SK-N-SH treated with all-trans-retinoic acid at 6 μM for 48 hours (cell line): ENCODE results near the gene RBFA.

Source experiments
- ATAC-seq: fragments of 200-7000 bp; cut with Tn5 transposase; 3 replicates; pipeline ENCODE4 v1.9.1; 2020; ENCODE audit warnings: mild to moderate bottlenecking, moderate library complexity
- BACH2 ChIP-seq: fragments of 250-450 bp; sonication (Bioruptor Pico); IDR thresholded peaks from 2 replicates; pipeline ENCODE4 v1.9.0; 2021; ENCODE audit warnings: mild to moderate bottlenecking, borderline replicate concordance
- CSDC2 ChIP-seq: fragments of 250-450 bp; sonication (Bioruptor Pico); IDR thresholded peaks from 2 replicates; pipeline ENCODE4 v1.5.0; 2020; ENCODE audit warnings: mild to moderate bottlenecking, moderate library complexity
- ESRRG ChIP-seq: fragments of 250-450 bp; sonication (Bioruptor Pico); IDR thresholded peaks from 2 replicates; pipeline ENCODE4 v1.6.1; 2021; ENCODE audit warnings: mild to moderate bottlenecking
- GLIS3 ChIP-seq: fragments of 250-450 bp; sonication (Bioruptor Pico); IDR thresholded peaks from 2 replicates; pipeline ENCODE4 v1.5.0; 2020; ENCODE audit warnings: mild to moderate bottlenecking, moderate library complexity
- OSR1 ChIP-seq: fragments of 250-450 bp; sonication (Bioruptor Pico); IDR thresholded peaks from 2 replicates; pipeline ENCODE4 v1.8.0; 2022; ENCODE audit warnings: moderate library complexity, mild to moderate bottlenecking, inconsistent platforms
- POU6F1 ChIP-seq: fragments of 250-450 bp; sonication (Bioruptor Pico); IDR thresholded peaks from 2 replicates; pipeline ENCODE4 v1.8.0; 2021; ENCODE audit warnings: low read depth, mild to moderate bottlenecking, moderate library complexity, borderline replicate concordance
- PPARA ChIP-seq: fragments of 250-450 bp; sonication (Bioruptor Pico); IDR thresholded peaks from 2 replicates; pipeline ENCODE4 v1.5.0; 2020; ENCODE audit warnings: mild to moderate bottlenecking, borderline replicate concordance
- RARB ChIP-seq: fragments of 250-450 bp; sonication (Bioruptor Pico); IDR thresholded peaks from 2 replicates; pipeline ENCODE4 v1.8.0; 2021; ENCODE audit warnings: mild to moderate bottlenecking, moderate library complexity
- SNAI2 ChIP-seq: fragments of 250-450 bp; sonication (Bioruptor Pico); IDR thresholded peaks from 2 replicates; pipeline ENCODE4 v1.5.0; 2020; ENCODE audit warnings: mild to moderate bottlenecking, moderate library complexity
- TCF4 ChIP-seq: fragments of 250-450 bp; sonication (Bioruptor Pico); IDR thresholded peaks from 2 replicates; pipeline ENCODE4 v1.8.0; 2021; ENCODE audit warnings: mild to moderate bottlenecking, moderate library complexity, borderline replicate concordance
- TOX ChIP-seq: fragments of 250-450 bp; sonication (Bioruptor Pico); IDR thresholded peaks from 2 replicates; pipeline ENCODE4 v1.8.0; 2021; ENCODE audit warnings: mild to moderate bottlenecking, moderate library complexity, borderline replicate concordance
- ZC3H10 ChIP-seq: fragments of 250-450 bp; sonication (Bioruptor Pico); IDR thresholded peaks from 2 replicates; pipeline ENCODE4 v1.5.1; 2021; ENCODE audit warnings: mild to moderate bottlenecking, moderate library complexity
- ZFP3 ChIP-seq: fragments of 250-450 bp; sonication (Bioruptor Pico); IDR thresholded peaks from 2 replicates; pipeline ENCODE4 v1.5.0; 2020; ENCODE audit warnings: mild to moderate bottlenecking, moderate library complexity
- ZFP30 ChIP-seq: fragments of 450-650 bp; formaldehyde crosslinking; IDR thresholded peaks from 2 replicates; pipeline ENCODE4 v1.5.0; 2022; ENCODE audit warnings: mild to moderate bottlenecking, moderate library complexity
- ZNF565 ChIP-seq: fragments of 450-650 bp; formaldehyde crosslinking; conservative IDR thresholded peaks from 2 replicates; pipeline ENCODE4 v1.5.0; 2020; ENCODE audit warnings: low read depth, mild to moderate bottlenecking, moderate library complexity
- ZNF70 ChIP-seq: fragments of 450-650 bp; formaldehyde crosslinking; IDR thresholded peaks from 2 replicates; pipeline ENCODE4 v1.5.0; 2020; ENCODE audit warnings: mild to moderate bottlenecking, moderate library complexity
- TF ChIP-seq, protein P1 (sequence below): fragments of 250-450 bp; sonication (Bioruptor Pico); IDR thresholded peaks from 2 replicates; pipeline ENCODE4 v1.5.1; 2020; ENCODE audit warnings: low read depth, mild to moderate bottlenecking, moderate library complexity
- TF ChIP-seq, protein P2 (sequence below): fragments of 250-450 bp; sonication (Bioruptor Pico); IDR thresholded peaks from 2 replicates; pipeline ENCODE4 v1.8.0; 2020; ENCODE audit warnings: mild to moderate bottlenecking, moderate library complexity, borderline replicate concordance
- TF ChIP-seq, protein P3 (sequence below): fragments of 250-450 bp; sonication (Bioruptor Pico); IDR thresholded peaks from 2 replicates; pipeline ENCODE4 v1.5.1; 2021; ENCODE audit warnings: mild to moderate bottlenecking, moderate library complexity
- TF ChIP-seq, protein P4 (sequence below): fragments of 250-450 bp; sonication (Bioruptor Pico); IDR thresholded peaks from 2 replicates; pipeline ENCODE4 v1.5.0; 2020; ENCODE audit warnings: mild to moderate bottlenecking, moderate library complexity

RBFA gene

GRCh38 chr18:80037869-80038630 lies 3.8 kb downstream of the RBFA start (continued):
- TF ChIP-seq POU6F1 (no peak), RARB (CRISPR knock-in tag) (no peak), ZNF565 (CRISPR knock-in tag) (no peak), ESRRG (CRISPR knock-in tag) (no peak)
- TF ChIP-seq, protein P1, sequence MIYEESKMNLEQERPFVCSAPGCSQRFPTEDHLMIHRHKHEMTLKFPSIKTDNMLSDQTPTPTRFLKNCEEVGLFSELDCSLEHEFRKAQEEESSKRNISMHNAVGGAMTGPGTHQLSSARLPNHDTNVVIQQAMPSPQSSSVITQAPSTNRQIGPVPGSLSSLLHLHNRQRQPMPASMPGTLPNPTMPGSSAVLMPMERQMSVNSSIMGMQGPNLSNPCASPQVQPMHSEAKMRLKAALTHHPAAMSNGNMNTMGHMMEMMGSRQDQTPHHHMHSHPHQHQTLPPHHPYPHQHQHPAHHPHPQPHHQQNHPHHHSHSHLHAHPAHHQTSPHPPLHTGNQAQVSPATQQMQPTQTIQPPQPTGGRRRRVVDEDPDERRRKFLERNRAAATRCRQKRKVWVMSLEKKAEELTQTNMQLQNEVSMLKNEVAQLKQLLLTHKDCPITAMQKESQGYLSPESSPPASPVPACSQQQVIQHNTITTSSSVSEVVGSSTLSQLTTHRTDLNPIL (CRISPR knock-in tag): no peak

- no peak for ATAC-seq
- TF ChIP-seq ZNF70 (CRISPR knock-in tag) (no peak), ZFP30 (CRISPR knock-in tag) (no peak), OSR1 (CRISPR knock-in tag) (no peak), ZNF565 (CRISPR knock-in tag) (no peak), TCF4 (CRISPR knock-in tag) (no peak), PPARA (no peak), ZFP3 (CRISPR knock-in tag) (no peak), SNAI2 (CRISPR knock-in tag) (no peak), TOX (CRISPR knock-in tag) (no peak), ZC3H10 (CRISPR knock-in tag) (no peak), RARB (CRISPR knock-in tag) (no peak), BACH2 (CRISPR knock-in tag) (no peak), GLIS3 (CRISPR knock-in tag) (no peak), ESRRG (CRISPR knock-in tag) (no peak)
- TF ChIP-seq, protein P2, sequence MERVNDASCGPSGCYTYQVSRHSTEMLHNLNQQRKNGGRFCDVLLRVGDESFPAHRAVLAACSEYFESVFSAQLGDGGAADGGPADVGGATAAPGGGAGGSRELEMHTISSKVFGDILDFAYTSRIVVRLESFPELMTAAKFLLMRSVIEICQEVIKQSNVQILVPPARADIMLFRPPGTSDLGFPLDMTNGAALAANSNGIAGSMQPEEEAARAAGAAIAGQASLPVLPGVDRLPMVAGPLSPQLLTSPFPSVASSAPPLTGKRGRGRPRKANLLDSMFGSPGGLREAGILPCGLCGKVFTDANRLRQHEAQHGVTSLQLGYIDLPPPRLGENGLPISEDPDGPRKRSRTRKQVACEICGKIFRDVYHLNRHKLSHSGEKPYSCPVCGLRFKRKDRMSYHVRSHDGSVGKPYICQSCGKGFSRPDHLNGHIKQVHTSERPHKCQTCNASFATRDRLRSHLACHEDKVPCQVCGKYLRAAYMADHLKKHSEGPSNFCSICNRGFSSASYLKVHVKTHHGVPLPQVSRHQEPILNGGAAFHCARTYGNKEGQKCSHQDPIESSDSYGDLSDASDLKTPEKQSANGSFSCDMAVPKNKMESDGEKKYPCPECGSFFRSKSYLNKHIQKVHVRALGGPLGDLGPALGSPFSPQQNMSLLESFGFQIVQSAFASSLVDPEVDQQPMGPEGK (CRISPR knock-in tag): no peak
- TF ChIP-seq, protein P3, sequence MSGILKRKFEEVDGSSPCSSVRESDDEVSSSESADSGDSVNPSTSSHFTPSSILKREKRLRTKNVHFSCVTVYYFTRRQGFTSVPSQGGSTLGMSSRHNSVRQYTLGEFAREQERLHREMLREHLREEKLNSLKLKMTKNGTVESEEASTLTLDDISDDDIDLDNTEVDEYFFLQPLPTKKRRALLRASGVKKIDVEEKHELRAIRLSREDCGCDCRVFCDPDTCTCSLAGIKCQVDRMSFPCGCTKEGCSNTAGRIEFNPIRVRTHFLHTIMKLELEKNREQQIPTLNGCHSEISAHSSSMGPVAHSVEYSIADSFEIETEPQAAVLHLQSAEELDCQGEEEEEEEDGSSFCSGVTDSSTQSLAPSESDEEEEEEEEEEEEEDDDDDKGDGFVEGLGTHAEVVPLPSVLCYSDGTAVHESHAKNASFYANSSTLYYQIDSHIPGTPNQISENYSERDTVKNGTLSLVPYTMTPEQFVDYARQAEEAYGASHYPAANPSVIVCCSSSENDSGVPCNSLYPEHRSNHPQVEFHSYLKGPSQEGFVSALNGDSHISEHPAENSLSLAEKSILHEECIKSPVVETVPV: no peak
- TF ChIP-seq, protein P1 (CRISPR knock-in tag): no peak
- TF ChIP-seq, all 23 proteins: peak for 0
These were observed 6.3 kb downstream of the RBFA start for GRCh38 chr18:80040515-80040914.

GRCh38 chr18:80041424-80041823 lies 7.2 kb downstream of the RBFA start:
- ATAC-seq: no peak
- TF ChIP-seq, protein P4, sequence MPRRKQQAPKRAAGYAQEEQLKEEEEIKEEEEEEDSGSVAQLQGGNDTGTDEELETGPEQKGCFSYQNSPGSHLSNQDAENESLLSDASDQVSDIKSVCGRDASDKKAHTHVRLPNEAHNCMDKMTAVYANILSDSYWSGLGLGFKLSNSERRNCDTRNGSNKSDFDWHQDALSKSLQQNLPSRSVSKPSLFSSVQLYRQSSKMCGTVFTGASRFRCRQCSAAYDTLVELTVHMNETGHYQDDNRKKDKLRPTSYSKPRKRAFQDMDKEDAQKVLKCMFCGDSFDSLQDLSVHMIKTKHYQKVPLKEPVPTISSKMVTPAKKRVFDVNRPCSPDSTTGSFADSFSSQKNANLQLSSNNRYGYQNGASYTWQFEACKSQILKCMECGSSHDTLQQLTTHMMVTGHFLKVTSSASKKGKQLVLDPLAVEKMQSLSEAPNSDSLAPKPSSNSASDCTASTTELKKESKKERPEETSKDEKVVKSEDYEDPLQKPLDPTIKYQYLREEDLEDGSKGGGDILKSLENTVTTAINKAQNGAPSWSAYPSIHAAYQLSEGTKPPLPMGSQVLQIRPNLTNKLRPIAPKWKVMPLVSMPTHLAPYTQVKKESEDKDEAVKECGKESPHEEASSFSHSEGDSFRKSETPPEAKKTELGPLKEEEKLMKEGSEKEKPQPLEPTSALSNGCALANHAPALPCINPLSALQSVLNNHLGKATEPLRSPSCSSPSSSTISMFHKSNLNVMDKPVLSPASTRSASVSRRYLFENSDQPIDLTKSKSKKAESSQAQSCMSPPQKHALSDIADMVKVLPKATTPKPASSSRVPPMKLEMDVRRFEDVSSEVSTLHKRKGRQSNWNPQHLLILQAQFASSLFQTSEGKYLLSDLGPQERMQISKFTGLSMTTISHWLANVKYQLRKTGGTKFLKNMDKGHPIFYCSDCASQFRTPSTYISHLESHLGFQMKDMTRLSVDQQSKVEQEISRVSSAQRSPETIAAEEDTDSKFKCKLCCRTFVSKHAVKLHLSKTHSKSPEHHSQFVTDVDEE: no peak
- no peak for TF ChIP-seq CSDC2 (CRISPR knock-in tag)
